Heart right ventricle (tissue), 16 donors: Measurements from ENCODE around the gene ELMO1. TPM values are rescaled to one million over a fixed set of nuclear protein-coding genes. Genes with fewer than 3 reads are reported as not detected.

ENCODE experiments used
- ATAC-seq, 8 donors: fragments of 200-7000 bp; cut with Tn5 transposase; one replicate each; pipeline ENCODE4 v1.9.1; 2020; ENCODE audit warnings: mild to moderate bottlenecking in 8 of 8, moderate library complexity in 8 of 8, moderate number of reproducible peaks in 1 of 8
- DNase-seq, 2 donors: peaks; one replicate each; pipeline ENCODE4 v3.0.0-alpha.2; 2020
- H3K27ac ChIP-seq, 10 donors: fragments of 200-600 bp; sonication (generic) in 2 of 10; one replicate each; pipeline versions ENCODE4 v1.5.0 to v1.8.0; 2020 to 2022; ENCODE audit warnings: mild to moderate bottlenecking in 3 of 10
- H3K27me3 ChIP-seq, 7 donors: fragments of 200-600 bp; one replicate each; pipeline ENCODE4 v1.8.0; 2021 to 2022; ENCODE audit warnings: mild to moderate bottlenecking in 2 of 7
- H3K36me3 ChIP-seq, 9 donors: fragments of 200-600 bp; sonication (generic) in 1 of 9; one replicate each; pipeline versions ENCODE4 v1.5.0 to v1.8.0; 2020 to 2022; ENCODE audit warnings: mild to moderate bottlenecking in 2 of 9
- H3K4me1 ChIP-seq, 9 donors: fragments of 200-600 bp; sonication (generic) in 1 of 9; one replicate each; pipeline versions ENCODE4 v1.5.0 to v1.8.0; 2020 to 2022; ENCODE audit warnings: mild to moderate bottlenecking in 4 of 9
- H3K4me3 ChIP-seq, 10 donors: fragments of 200-600 bp; sonication (generic) in 2 of 10; one replicate each; pipeline versions ENCODE4 v1.5.0 to v1.8.0; 2020 to 2022; ENCODE audit warnings: mild to moderate bottlenecking in 7 of 10, moderate library complexity in 2 of 10
- H3K9me3 ChIP-seq, 11 donors: fragments of 200-600 bp in 10 of 11; sonication (generic) in 2 of 11; one replicate each; pipeline versions ENCODE4 v1.5.0 to v1.8.0; 2013 to 2022; ENCODE audit warnings: mild to moderate bottlenecking in 2 of 11, control low read depth in 1 of 11, moderate library complexity in 1 of 11
- CTCF ChIP-seq, 9 donors: fragments of 200-600 bp; sonication (generic) in 2 of 9; IDR thresholded peaks; one replicate each; pipeline versions ENCODE4 v1.5.0 to v1.8.0; 2021 to 2022; ENCODE audit warnings: antibody characterized with exemption in 9 of 9, mild to moderate bottlenecking in 5 of 9, moderate library complexity in 1 of 9
- WGBS, 2 donors: extraction: QIAGEN DNeasy Blood & Tissue Kit; methylation state at CpG; one replicate each; pipeline ENCODE4 v1.1.7; 2013; ENCODE audit warnings: inconsistent platforms in 1 of 2; 5-methylcytosine and 5-hydroxymethylcytosine counted together
- intact Hi-C, 10 donors: fragments of 100-400 bp; cut with DNase I; formaldehyde crosslinking; loops; one replicate each; pipeline versions ENCODE4 v1.11.1 to v1.14.2; 2022
- polyA plus RNA-seq, 2 donors: library from polyadenylated mRNA; stranded (reverse); fragments of 200-250 nt; gene quantifications; one replicate each; pipeline ENCODE4 v1.2.3, GENCODE V29; 2013
- total RNA-seq, 10 donors: library from RNA; stranded (reverse); fragmentation: NEBNext Ultra II Directional in 3 of 10; extraction: Animal tissue kit (Norgen Biotek cat#: 25700) in 3 of 10; gene quantifications; one replicate each; pipeline versions ENCODE4 v1.2.1 to v1.2.4, GENCODE V29; 2021 to 2023
- donor health status: Arrhythmogenic right ventricular cardiomyopathy.
- donor health status: ischemic (EF 13 %, LVEDD 7.1; RV severe dilation, severe dysfunction).
- donor health status: healthy with polysubstance abuse.
- donor health status: DM: no; HTN: yes; CAD: no.
- donor health status: DM: no; HTN: no; CAD: no.
- donor health status: ischemic (EF 25% LVEDD 6.9; RV normal size, moderate dysfunction).
- donor health status: ischemic (EF 25% LVEDD 5.7; RV mildly dilated, moderate dysfunction).
- donor health status: healthy.
- donor health status: DM: yes; HTN: yes; CAD: no.
- donor health status: Ischemic cardiomyopathy.
- donor health status: ischemic (EF 35%, LVEDD 5.7; RV mildly dilated, moderate dysfunction).
- donor health status: nonischemic (EF 11% LVEDD 7.7; RV severe dilation, severe dysfunction).
- donor health status: DM: yes; HTN: yes; CAD: no.
- donor health status: PGD.
- donor health status: ischemic (EF 29% LVEDD 5.4; RV normal size, mild dysfunction).
- donor health status: nonischemic (EF 23%, LVEDD 6.1; RV moderate dilation, normal function).

Gene ELMO1
- total and polyA plus RNA-seq, 12 donors, result 8.5 to 18.0 (median 13.9) TPM

GRCh38 chr7:37430171-37430570 is 18.5 kb downstream of the ELMO1 start:
- no peak for ATAC-seq
- peaks cover 0 to 64% (median 15%) of the 10 kb centered on the region in 9 donors for H3K4me1 ChIP-seq

DNA sequence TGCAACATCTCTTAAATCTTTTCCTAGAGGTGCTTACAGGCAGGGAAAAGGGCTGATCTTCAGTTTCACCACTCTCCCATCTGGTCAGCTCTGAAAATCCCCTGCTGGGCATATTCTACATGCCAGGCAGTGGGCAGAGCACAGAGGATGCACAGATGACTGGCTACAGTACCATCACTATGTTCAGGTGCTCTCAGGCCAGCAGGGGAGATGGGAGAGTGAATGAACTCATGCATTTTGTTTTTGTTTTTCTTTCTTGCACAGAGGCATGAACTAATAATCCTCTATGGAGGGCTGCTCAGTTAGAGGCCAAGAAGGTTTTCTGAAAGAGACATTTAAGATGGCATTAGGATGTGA is 19.3 kb downstream of the ELMO1 start:
- ATAC-seq, result no peak
- H3K36me3 ChIP-seq, result peaks cover 0 to 15% (median 0%) of the 10 kb centered on the region in 9 donors
- H3K27me3 ChIP-seq, result peaks cover 0 to 4% (median 0%) of the 10 kb centered on the region in 7 donors
- DNase-seq, result no peak
- no peaks in the 10 kb centered on the region for H3K9me3 ChIP-seq
- no peak overlapping the region for H3K27ac ChIP-seq
- peaks cover 0 to 56% (median 8%) of the 10 kb centered on the region in 9 donors for H3K4me1 ChIP-seq
- intact Hi-C loops, result no loop called here
- no peak for TF ChIP-seq CTCF (IDR thresholded peaks at IDR 0.05)
- H3K4me3 ChIP-seq, result no peak overlapping the region

More at GRCh38 chr7:37430171-37430570, 18.5 kb downstream of the ELMO1 start:
- DNase-seq, result no peak
- no peak for TF ChIP-seq CTCF (IDR thresholded peaks at IDR 0.05)
- peaks cover 0 to 15% (median 0%) of the 10 kb centered on the region in 9 donors for H3K36me3 ChIP-seq
- H3K27ac ChIP-seq, result no peak overlapping the region
- intact Hi-C loops, result no loop called here
- H3K27me3 ChIP-seq, result peaks cover 0 to under 1% (median 0%) of the 10 kb centered on the region in 7 donors
- no peak overlapping the region for H3K4me3 ChIP-seq
- WGBS, 2 donors, result 86 to 88% methylated on average over 8 of the region's 8 CpGs
- H3K9me3 ChIP-seq, result no peaks in the 10 kb centered on the region

- no peak for TF ChIP-seq CTCF (IDR thresholded peaks at IDR 0.05)
- peaks cover 0 to 4% (median 0%) of the 10 kb centered on the region in 7 donors for H3K27me3 ChIP-seq
- WGBS, 2 donors, result 84 to 86% methylated on average over 6 of the region's 6 CpGs
- H3K27ac ChIP-seq, result no peak overlapping the region
- intact Hi-C loops, result no loop called here
- DNase-seq (no peak), ATAC-seq (no peak)
- H3K9me3 ChIP-seq, result no peaks in the 10 kb centered on the region
- peaks cover 0 to 15% (median 0%) of the 10 kb centered on the region in 9 donors for H3K36me3 ChIP-seq
- H3K4me1 ChIP-seq, result peaks cover 0 to 52% (median 7%) of the 10 kb centered on the region in 9 donors
- no peak overlapping the region for H3K4me3 ChIP-seq
Observed at GRCh38 chr7:37428681-37429434, 19.8 kb downstream of the ELMO1 start.

DNA sequence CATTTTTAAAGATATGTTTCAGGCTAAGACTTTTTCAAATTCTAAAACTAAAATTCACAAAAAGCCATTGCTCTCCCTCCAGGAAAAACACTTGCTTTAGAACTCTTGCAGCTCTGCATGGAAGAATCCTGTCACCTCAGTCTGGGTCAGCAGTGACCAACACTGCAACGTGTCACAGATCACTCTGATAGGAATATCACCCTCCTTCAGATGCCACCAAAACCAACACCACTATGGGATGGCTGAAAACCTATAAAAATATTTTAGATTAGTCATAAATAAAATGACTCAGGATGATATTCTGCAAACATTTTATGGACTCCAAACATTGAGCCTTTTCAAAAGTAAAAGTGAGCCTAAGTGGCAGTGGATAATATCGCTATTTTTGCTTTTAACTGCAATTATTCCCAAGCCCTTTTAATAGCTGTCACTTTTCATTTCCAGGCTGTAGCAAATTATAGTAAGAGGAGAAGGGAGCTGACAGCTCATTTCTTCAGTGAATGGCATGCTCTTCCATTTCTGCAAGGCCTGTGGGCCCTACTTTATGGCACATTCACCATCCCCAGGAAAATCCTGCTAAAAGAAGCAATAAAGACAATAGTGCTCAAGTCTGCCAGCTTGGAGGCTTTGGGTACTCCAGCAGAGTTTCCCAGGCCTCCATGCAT is 21.3 kb downstream of the ELMO1 start:
- 84 to 91% methylated on average over 2 of the region's 2 CpGs for WGBS, 2 donors
- Histone ChIP-seq H3K4me1 (peaks cover 0 to 45% (median 5%) of the 10 kb centered on the region in 9 donors), H3K27ac (no peak overlapping the region), H3K36me3 (peaks cover 0 to 15% (median 0%) of the 10 kb centered on the region in 9 donors), H3K27me3 (peaks cover 0 to 4% (median 0%) of the 10 kb centered on the region in 7 donors), H3K4me3 (no peak overlapping the region), H3K9me3 (no peaks in the 10 kb centered on the region)
- intact Hi-C loops, result no loop called here
- ATAC-seq, result no peak
- TF ChIP-seq CTCF (IDR thresholded peaks at IDR 0.05), result no peak
- DNase-seq, result no peak
